GM18520 (cell line): Measurements from ENCODE around the gene ZFR.
"Not testable (repeated sequence)": the region's sequence is repeated elsewhere in the genome, so short reads cannot be mapped to it uniquely, and the experiment has no call there.

Source experiments
- ATAC-seq: cut with Tn5 transposase; IDR thresholded peaks from one replicate; pipeline ENCODE4 v1.9.1; 2021; ENCODE audit not compliant: unreplicated experiment

Gene ZFR

GRCh38 chr5:32413466-32414263 is 30.9 kb downstream of the ZFR start:
- ATAC-seq, result no peak

- no peak for ATAC-seq
These were observed 33.9 kb downstream of the ZFR start for GRCh38 chr5:32410630-32411029.

DNA sequence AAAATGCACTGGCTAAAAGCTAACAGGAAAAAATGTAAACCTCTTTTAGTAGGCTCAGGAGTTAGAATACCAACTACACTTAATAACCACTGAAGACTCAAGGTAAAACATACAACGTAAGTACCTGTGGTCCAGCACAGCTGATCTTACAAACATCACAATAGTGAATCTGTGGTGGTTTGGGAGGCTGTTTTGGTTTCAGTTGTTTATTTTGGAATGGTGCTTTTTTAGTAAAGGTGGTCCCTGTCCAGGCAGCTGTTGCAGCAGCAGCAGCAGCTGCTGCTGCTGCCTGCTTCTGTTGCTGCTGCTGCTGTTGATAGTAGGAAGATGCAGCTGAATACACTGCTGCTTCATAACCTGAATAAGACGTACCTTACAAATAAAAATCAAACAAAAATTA is 37.9 kb downstream of the ZFR start:
- no peak for ATAC-seq

- ATAC-seq, result no peak
These were observed 39.0 kb downstream of the ZFR start for GRCh38 chr5:32405507-32405906.

GRCh38 chr5:32403760-32404159 is 40.8 kb downstream of the ZFR start:
- no peak for ATAC-seq

DNA sequence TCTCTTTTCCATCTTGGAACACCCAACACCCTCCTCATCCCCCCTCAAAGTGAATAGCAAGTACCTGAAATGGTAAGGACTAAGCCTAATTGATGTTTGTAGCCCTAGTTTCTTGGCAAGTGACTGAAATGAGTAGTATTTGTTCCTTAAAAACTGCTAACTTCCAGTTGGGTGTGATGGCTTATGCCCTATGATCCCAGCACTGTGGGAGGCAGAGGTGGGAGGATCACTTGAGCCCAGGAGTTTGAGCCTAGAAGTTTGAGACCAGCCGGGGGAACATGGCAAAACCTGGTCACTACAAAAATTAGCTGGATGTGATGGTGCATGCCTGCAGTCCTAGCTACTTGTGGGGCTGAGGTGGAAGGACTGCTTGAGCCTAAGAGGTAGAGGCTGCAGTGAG is 44.1 kb downstream of the ZFR start:
- no peak for ATAC-seq

DNA sequence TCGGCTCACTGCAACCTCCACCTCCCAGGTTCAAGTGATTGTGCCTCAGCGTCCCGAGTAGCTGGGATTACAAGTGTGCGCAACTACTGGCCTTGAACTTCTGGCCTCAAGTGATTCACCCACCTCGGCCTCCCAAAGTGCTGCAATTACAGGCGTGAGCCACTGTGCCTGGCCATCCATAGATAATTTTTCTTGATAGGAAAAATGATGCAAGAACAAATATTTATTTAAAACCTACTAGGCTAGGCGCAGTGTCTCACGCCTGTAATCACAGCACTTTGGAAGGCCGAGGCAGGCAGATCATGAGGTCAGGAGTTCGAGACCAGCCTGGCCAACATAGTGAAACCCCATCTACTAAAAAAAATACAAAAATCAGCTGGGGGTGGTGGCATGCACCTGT is 45.8 kb downstream of the ZFR start:
- ATAC-seq, result not testable (repeated sequence)

GRCh38 chr5:32394981-32395380 is 49.6 kb downstream of the ZFR start:
- ATAC-seq, result no peak

DNA sequence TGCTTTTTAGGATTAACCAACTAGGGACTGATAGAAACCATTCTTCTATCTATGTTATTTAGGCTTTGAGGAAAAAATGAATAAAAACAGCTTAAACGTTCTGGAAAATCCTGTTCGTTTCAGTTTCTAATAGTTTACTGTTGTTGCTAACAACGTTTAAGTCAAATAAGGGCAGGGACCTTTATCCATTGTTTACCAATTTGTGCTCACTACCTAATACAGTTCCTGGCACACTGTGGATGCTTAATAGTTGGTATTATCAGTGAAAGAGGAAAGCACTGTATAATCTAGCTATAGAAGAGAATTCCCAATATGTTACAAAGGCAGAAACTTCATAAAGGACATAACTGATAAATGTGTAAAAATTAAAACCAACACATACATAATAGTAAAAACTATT is 52.5 kb downstream of the ZFR start:
- ATAC-seq, result no peak

DNA sequence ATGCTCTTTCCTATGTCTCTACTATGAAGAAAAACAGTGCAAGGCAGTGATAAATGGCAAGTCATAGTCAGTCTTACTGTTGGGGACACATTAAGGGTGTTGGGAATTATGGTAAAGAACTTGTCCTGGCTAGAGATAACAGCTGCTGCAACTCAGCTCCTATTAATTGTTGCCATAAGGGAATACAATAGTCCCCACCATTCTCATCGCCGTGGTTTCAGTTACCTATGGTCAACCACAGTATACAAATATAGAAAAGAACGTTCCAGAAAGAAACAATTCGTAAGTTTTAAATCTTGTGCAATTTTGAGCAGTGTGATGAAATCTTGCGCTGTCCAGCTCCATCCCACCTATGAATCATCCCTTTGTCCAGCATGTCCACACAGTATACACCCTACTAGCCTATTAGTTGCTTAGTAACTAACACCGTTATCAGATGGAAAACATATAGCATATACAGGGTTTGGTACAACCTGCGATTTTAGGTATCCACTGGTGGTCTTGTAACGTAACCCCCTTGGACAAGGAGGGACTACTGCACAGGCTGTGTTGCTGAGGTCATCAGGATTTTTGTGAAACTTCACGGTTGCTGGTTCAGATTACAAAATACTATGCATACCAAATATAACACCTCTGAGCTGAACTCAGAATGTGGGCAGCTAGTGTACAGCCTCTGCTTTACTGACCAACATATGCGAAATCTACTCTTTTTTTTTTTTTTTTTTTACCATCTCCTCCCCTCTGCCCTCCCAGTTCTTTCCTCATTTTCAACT is 53.5 kb downstream of the ZFR start:
- ATAC-seq, result no peak

DNA sequence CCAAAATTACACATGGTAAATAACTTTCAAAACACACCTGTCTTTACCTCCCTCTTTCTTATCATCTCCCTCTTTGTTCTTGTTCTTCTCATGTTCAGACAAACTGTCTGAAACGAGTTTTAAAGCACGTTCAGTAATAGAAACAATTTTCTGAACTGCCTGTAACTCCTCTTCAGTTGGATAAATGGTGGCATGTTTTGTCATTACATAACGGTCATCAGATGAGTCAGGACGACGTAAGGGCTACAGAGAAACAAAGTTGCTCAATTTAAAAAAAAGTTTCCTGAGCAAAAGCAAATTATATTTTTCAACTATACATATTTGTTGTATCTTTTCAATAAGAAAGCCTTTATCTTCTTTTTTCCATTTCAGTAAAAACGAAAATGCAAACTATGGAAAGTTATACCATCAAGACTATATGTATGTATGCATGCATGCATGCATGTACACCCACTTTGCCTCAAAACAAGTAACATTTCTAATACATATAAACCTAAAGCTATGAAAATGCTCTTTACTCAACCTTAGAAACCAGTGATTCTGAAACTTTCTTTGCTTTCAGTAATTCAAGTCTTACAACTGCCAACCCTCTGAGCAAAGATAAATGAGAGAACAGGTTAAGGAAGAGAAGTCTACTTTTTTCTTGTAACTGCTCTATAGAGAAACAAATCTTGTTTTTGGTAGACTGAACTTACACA is 56.0 kb downstream of the ZFR start:
- ATAC-seq, result no peak

DNA sequence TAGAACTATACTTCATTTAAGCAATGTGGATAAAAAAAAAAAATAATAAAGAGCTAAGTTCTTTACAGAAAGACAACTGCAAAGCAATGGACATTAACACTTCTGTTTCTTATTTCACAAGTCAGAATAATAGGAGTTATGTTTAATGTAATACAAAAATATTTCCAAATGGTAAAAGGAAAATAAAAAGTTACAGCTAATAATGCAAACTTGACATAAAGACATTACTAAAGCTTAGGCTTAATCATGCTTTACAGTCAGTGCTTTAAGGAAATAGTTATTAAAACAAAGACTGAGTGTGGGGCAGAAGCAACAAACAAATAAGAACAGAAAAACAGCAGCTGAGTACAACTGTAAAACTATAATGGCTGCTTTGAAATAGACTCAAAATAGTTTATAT is 56.7 kb downstream of the ZFR start:
- no peak for ATAC-seq

GRCh38 chr5:32387211-32387610 is 57.3 kb downstream of the ZFR start:
- no peak for ATAC-seq

- no peak for ATAC-seq
These were observed 59.9 kb downstream of the ZFR start for GRCh38 chr5:32384621-32385020.

- ATAC-seq, result no peak
These were observed 61.0 kb downstream of the ZFR start for GRCh38 chr5:32383586-32383985.

DNA sequence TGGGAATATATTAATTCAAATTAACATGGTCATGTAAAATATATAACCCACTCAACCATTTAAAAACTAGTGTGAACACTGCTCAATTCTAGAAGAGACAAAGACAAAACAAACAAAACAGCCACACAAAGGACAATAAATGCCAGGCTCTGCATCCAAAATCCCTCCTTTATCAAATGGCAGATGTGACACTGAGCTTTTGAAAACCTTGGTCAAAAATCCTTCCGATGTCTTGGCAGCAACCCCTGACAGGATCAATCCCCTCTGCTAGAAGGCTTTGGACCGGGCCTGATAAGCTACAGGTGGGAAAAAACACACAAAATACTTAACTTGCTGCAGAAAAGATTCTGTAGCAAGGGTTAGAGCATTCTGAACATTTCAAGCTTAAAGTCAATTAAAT is 61.5 kb downstream of the ZFR start:
- ATAC-seq, result no peak

DNA sequence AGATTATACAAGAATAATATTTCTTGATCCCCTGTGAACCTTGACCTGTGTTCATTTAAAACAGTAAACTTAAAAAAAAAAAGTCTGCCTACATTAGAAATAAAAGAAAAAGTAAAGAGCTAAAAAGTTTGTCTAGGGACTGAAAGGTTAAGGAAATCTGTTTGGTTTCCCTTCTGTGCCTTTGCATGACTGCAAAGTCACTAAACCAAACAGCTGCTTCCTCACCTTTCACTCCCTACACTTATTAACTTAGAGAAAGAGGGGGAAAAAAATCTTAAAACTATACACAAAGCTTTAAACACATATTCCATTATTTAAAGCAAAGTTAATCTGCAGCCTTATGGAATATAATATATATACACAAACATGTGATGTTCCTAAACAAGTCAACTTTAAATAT is 65.1 kb downstream of the ZFR start:
- no peak for ATAC-seq

GRCh38 chr5:32378966-32379365 is 65.6 kb downstream of the ZFR start:
- ATAC-seq, result no peak

DNA sequence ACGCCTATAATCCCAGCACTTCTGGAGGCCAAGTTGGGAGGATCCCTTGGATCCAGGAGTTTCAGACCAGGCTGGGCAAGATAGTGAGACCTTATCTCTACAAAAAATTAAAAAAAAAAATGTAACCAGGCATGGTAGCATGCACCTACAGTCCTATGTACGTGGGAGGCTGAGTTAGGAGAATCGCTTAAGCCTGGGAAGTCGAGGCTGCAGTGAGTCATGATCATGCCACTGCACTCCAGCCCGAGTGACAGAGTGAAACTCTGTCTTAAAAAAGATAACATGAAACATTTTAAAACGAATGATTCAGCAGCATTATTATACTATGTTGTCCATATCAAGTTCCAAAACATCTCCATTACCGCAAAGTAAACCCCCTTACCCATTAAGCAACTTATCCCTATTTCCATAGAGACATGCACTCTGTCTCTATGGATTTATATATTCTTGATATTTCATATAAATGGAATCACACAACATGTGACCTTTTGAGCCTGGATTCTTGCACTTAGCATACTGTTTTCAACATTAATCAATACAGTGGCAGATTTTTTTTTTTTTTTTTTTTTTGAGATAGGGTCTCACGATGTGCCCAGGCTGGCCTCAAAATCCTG is 74.9 kb downstream of the ZFR start:
- no peak for ATAC-seq

DNA sequence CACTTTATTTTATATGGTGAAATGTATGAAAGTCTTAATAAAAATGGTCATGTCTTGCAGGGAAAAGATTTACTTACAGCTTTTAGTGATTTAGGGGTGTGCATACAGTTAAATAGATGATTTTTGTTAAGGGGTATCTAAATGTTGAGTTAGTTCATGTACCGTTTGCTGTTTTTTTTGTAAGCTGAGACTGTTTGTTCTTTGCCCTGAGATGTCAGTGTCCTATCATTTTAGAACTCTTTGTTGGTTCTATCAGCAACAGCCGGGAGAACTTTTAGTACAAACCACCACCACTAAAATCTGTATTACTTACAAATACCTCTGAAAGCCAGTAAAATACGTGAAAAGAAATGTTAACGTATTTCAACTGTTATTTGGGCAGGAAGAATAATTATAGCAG is 75.5 kb downstream of the ZFR start:
- ATAC-seq, result no peak

GRCh38 chr5:32367271-32367670 is 77.3 kb downstream of the ZFR start:
- not testable (repeated sequence) for ATAC-seq
